Neural cell (in vitro differentiated cells): Measurements from ENCODE around the gene DYNC1LI2.

Experiments used
- CTCF ChIP-seq: fragments of 450-650 bp; IDR thresholded peaks from 2 replicates; pipeline ENCODE4 v1.5.1; 2014; ENCODE audit warnings: antibody characterized with exemption, mild to moderate bottlenecking, moderate library complexity; ENCODE audit not compliant: poor library complexity, severe bottlenecking
- EP300 ChIP-seq: fragments of 450-650 bp; conservative IDR thresholded peaks from 2 replicates; pipeline ENCODE4 v1.6.1; 2014; ENCODE audit warnings: antibody characterized with exemption, mild to moderate bottlenecking, moderate library complexity; ENCODE audit not compliant: poor library complexity, severe bottlenecking
- EZH2 ChIP-seq: fragments of 200-600, 300-800 bp; shearing (Covaris generic), sonication (generic); IDR thresholded peaks from 2 replicates; pipeline ENCODE4 v1.6.1; 2014; ENCODE audit warnings: antibody characterized with exemption, low read length, borderline replicate concordance, mild to moderate bottlenecking; ENCODE audit not compliant: insufficient read depth, poor library complexity, severe bottlenecking
- MXI1 ChIP-seq: fragments of 450-650 bp; conservative IDR thresholded peaks from 2 replicates; pipeline ENCODE4 v1.6.1; 2014; ENCODE audit warnings: antibody characterized with exemption, mild to moderate bottlenecking; ENCODE audit not compliant: poor library complexity, severe bottlenecking
- POLR2AphosphoS5 ChIP-seq: IDR thresholded peaks from 2 replicates; pipeline ENCODE4 v1.6.1; 2012

DNA sequence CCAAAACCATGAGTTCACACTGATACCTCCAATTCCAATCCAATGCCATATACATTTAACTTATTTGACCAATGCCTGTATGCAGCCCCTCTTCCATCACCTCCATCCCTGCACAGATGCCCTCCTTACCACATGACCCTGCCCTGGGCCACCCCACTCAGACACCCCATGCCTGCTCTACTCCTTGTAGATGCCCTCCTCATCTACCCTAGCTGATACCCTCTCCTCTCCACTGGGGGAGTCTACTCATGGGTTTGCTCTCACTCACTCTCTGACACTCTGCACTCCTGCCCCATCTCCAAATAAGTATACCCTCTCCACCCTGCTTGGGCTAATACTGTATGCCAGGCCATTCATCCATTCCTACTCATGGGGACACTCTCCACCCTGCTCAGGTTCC lies 38.9 kb downstream of the DYNC1LI2 start:
- no peak for TF ChIP-seq EZH2
- no peak for TF ChIP-seq CTCF
- TF ChIP-seq EP300 = no peak
- TF ChIP-seq MXI1 = no peak
- no peak for TF ChIP-seq POLR2AphosphoS5
